Stimulated activated CD4-positive, alpha-beta T cell treated with anti-CD3 and anti-CD28 coated beads, Interleukin-1b, Interleukin-23, amount 100 ng/mL, for 4 hours (primary cell): ENCODE results near the gene OR6N1.

ENCODE experiments used
- DNase-seq, 2 donors: peaks; one replicate each; pipeline ENCODE4 v3.0.0-alpha.2; 2020; ENCODE audit warnings: low read depth in 2 of 2

OR6N1 gene

GRCh38 chr1:158752155-158752712 is 19.8 kb downstream of the OR6N1 start:
- DNase-seq, result no peak

- no peak for DNase-seq
These were observed 36.1 kb downstream of the OR6N1 start for GRCh38 chr1:158735848-158736247.

GRCh38 chr1:158732524-158732923 is 39.5 kb downstream of the OR6N1 start:
- no peak for DNase-seq

GRCh38 chr1:158731707-158732106 is 40.3 kb downstream of the OR6N1 start:
- DNase-seq, result no peak

GRCh38 chr1:158730453-158730852 is 41.5 kb downstream of the OR6N1 start:
- DNase-seq, result no peak

- DNase-seq, result no peak
These were observed 43.3 kb downstream of the OR6N1 start for GRCh38 chr1:158728510-158729225.

- DNase-seq, result no peak
These were observed 47.6 kb downstream of the OR6N1 start for GRCh38 chr1:158724442-158724841.

- no peak for DNase-seq
These were observed 51.4 kb downstream of the OR6N1 start, which contains the start of gene OR6K3 for GRCh38 chr1:158720620-158721019. TSS of gene OR6K3 (minus strand) at chr1:158720720. CDS start at chr1:158718115, 2,605 bp downstream.

- no peak for DNase-seq
These were observed 52.3 kb downstream of the OR6N1 start for GRCh38 chr1:158719664-158720063.

GRCh38 chr1:158717344-158717743 is 54.7 kb downstream of the OR6N1 start:
- DNase-seq, result no peak

- DNase-seq, result no peak
These were observed 55.7 kb downstream of the OR6N1 start for GRCh38 chr1:158716335-158716734.

- DNase-seq, result no peak
These were observed 57.2 kb downstream of the OR6N1 start for GRCh38 chr1:158714754-158715153.
